Tibial nerve (tissue), 4 donors: ENCODE results near the gene RDX.

Experiments used
- EP300 ChIP-seq, 2 donors: sonication (generic); formaldehyde crosslinking; IDR thresholded peaks; one replicate each; pipeline ENCODE4 v1.6.1; 2017; ENCODE audit warnings: antibody characterized with exemption in 2 of 2, mild to moderate bottlenecking in 1 of 2
- POLR2A ChIP-seq, 2 donors: fragments of 450-650 bp; IDR thresholded peaks; one replicate each; pipeline ENCODE4 v1.6.1; 2017; ENCODE audit warnings: antibody characterized with exemption in 2 of 2, mild to moderate bottlenecking in 2 of 2, moderate library complexity in 2 of 2
- TF ChIP-seq, protein P1 (sequence below), 5 experiments: fragments of 200-600 bp in 3 of 5; fragments of 450-650 bp in 2 of 5; sonication (generic) in 3 of 5; IDR thresholded peaks; one replicate each; pipeline ENCODE4 v1.5.1; 2016 to 2019; ENCODE audit warnings: antibody characterized with exemption in 5 of 5, mild to moderate bottlenecking in 3 of 5, moderate library complexity in 2 of 5

DNA sequence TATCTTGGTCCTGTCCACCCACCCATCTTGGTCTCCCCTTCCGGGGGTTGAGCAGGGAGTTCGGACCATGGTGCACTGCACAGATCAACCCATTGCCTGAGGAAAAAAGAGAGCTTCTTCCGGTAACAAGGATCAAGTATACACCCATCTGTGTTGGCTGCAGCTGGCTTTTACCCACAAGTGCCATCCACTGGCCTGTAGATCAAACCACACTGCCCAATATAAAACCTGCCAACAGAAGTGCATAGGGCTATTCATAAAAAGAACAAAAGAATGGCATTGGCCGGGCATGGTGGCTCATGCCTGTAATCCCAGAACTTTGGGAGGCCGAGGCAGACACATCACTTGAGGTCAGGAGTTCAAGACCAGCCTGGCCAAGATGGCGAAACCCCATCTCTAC, 108.7 kb downstream of the RDX start:
- TF ChIP-seq, protein P1, sequence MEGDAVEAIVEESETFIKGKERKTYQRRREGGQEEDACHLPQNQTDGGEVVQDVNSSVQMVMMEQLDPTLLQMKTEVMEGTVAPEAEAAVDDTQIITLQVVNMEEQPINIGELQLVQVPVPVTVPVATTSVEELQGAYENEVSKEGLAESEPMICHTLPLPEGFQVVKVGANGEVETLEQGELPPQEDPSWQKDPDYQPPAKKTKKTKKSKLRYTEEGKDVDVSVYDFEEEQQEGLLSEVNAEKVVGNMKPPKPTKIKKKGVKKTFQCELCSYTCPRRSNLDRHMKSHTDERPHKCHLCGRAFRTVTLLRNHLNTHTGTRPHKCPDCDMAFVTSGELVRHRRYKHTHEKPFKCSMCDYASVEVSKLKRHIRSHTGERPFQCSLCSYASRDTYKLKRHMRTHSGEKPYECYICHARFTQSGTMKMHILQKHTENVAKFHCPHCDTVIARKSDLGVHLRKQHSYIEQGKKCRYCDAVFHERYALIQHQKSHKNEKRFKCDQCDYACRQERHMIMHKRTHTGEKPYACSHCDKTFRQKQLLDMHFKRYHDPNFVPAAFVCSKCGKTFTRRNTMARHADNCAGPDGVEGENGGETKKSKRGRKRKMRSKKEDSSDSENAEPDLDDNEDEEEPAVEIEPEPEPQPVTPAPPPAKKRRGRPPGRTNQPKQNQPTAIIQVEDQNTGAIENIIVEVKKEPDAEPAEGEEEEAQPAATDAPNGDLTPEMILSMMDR (IDR thresholded peaks at IDR 0.05) = no peak
- TF ChIP-seq POLR2A (IDR thresholded peaks at IDR 0.05) (no peak), EP300 (IDR thresholded peaks at IDR 0.05) (no peak)
